SK-N-SH treated with all-trans-retinoic acid at 6 μM for 48 hours (cell line): Measurements from ENCODE around the gene SQSTM1.

Experiments used
- ATAC-seq: fragments of 200-7000 bp; cut with Tn5 transposase; 3 replicates; pipeline ENCODE4 v1.9.1; 2020; ENCODE audit warnings: mild to moderate bottlenecking, moderate library complexity
- ARNTL ChIP-seq: fragments of 450-650 bp; formaldehyde crosslinking; IDR thresholded peaks from 2 replicates; pipeline ENCODE4 v1.5.0; 2020; ENCODE audit warnings: low read depth, mild to moderate bottlenecking, moderate library complexity, borderline replicate concordance
- CSDC2 ChIP-seq: fragments of 250-450 bp; sonication (Bioruptor Pico); IDR thresholded peaks from 2 replicates; pipeline ENCODE4 v1.5.0; 2020; ENCODE audit warnings: mild to moderate bottlenecking, moderate library complexity
- ESRRG ChIP-seq: fragments of 250-450 bp; sonication (Bioruptor Pico); IDR thresholded peaks from 2 replicates; pipeline ENCODE4 v1.6.1; 2021; ENCODE audit warnings: mild to moderate bottlenecking
- GLIS3 ChIP-seq: fragments of 250-450 bp; sonication (Bioruptor Pico); IDR thresholded peaks from 2 replicates; pipeline ENCODE4 v1.5.0; 2020; ENCODE audit warnings: mild to moderate bottlenecking, moderate library complexity
- ISL1 ChIP-seq: fragments of 250-450 bp; sonication (Bioruptor Pico); IDR thresholded peaks from 2 replicates; pipeline ENCODE4 v2.1.2; 2022; ENCODE audit warnings: mild to moderate bottlenecking, moderate library complexity
- OSR1 ChIP-seq: fragments of 250-450 bp; sonication (Bioruptor Pico); IDR thresholded peaks from 2 replicates; pipeline ENCODE4 v1.8.0; 2022; ENCODE audit warnings: moderate library complexity, mild to moderate bottlenecking, inconsistent platforms
- PPARA ChIP-seq: fragments of 250-450 bp; sonication (Bioruptor Pico); IDR thresholded peaks from 2 replicates; pipeline ENCODE4 v1.5.0; 2020; ENCODE audit warnings: mild to moderate bottlenecking, borderline replicate concordance
- SNAI2 ChIP-seq: fragments of 250-450 bp; sonication (Bioruptor Pico); IDR thresholded peaks from 2 replicates; pipeline ENCODE4 v1.5.0; 2020; ENCODE audit warnings: mild to moderate bottlenecking, moderate library complexity
- TCF4 ChIP-seq: fragments of 250-450 bp; sonication (Bioruptor Pico); IDR thresholded peaks from 2 replicates; pipeline ENCODE4 v1.8.0; 2021; ENCODE audit warnings: mild to moderate bottlenecking, moderate library complexity, borderline replicate concordance
- TOX ChIP-seq: fragments of 250-450 bp; sonication (Bioruptor Pico); IDR thresholded peaks from 2 replicates; pipeline ENCODE4 v1.8.0; 2021; ENCODE audit warnings: mild to moderate bottlenecking, moderate library complexity, borderline replicate concordance
- ZFP3 ChIP-seq: fragments of 250-450 bp; sonication (Bioruptor Pico); IDR thresholded peaks from 2 replicates; pipeline ENCODE4 v1.5.0; 2020; ENCODE audit warnings: mild to moderate bottlenecking, moderate library complexity
- ZNF565 ChIP-seq: fragments of 450-650 bp; formaldehyde crosslinking; conservative IDR thresholded peaks from 2 replicates; pipeline ENCODE4 v1.5.0; 2020; ENCODE audit warnings: low read depth, mild to moderate bottlenecking, moderate library complexity
- ZNF70 ChIP-seq: fragments of 450-650 bp; formaldehyde crosslinking; IDR thresholded peaks from 2 replicates; pipeline ENCODE4 v1.5.0; 2020; ENCODE audit warnings: mild to moderate bottlenecking, moderate library complexity
- ZNF8 ChIP-seq: fragments of 450-650 bp; formaldehyde crosslinking; IDR thresholded peaks from 2 replicates; pipeline ENCODE4 v1.5.0; 2020; ENCODE audit warnings: mild to moderate bottlenecking, moderate library complexity
- TF ChIP-seq, protein P1 (sequence below): fragments of 250-450 bp; sonication (Bioruptor Pico); IDR thresholded peaks from 2 replicates; pipeline ENCODE4 v1.5.0; 2020; ENCODE audit warnings: mild to moderate bottlenecking, moderate library complexity
- TF ChIP-seq, protein P2 (sequence below): fragments of 250-450 bp; sonication (Bioruptor Pico); IDR thresholded peaks from 2 replicates; pipeline ENCODE4 v1.5.1; 2021; ENCODE audit warnings: mild to moderate bottlenecking, moderate library complexity
- TF ChIP-seq, protein P3 (sequence below): fragments of 250-450 bp; sonication (Bioruptor Pico); IDR thresholded peaks from 2 replicates; pipeline ENCODE4 v1.8.0; 2021; ENCODE audit warnings: low read depth, mild to moderate bottlenecking, moderate library complexity, borderline replicate concordance
- TF ChIP-seq, protein P4 (sequence below): fragments of 250-450 bp; sonication (Bioruptor Pico); IDR thresholded peaks from 2 replicates; pipeline ENCODE4 v1.8.0; 2020; ENCODE audit warnings: mild to moderate bottlenecking, moderate library complexity, borderline replicate concordance

SQSTM1 gene

DNA sequence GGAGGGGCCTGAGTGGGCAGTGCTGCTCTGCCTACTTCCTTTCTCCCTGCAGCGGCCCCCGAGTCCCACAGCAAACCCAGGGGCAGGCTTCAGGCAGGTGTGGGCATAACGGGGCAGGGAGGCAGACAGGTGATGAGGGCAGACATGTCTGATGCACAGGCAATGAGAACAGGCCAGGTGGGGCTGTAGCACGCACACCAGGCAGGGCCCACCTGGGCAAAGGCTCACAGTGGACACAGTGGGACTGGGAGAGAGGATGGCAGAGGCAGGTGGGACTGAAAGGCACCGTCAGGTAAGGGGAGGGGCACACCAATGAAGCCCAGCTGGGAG lies 21.1 kb upstream of the SQSTM1 start:
- ATAC-seq: no peak
- TF ChIP-seq, protein P1, sequence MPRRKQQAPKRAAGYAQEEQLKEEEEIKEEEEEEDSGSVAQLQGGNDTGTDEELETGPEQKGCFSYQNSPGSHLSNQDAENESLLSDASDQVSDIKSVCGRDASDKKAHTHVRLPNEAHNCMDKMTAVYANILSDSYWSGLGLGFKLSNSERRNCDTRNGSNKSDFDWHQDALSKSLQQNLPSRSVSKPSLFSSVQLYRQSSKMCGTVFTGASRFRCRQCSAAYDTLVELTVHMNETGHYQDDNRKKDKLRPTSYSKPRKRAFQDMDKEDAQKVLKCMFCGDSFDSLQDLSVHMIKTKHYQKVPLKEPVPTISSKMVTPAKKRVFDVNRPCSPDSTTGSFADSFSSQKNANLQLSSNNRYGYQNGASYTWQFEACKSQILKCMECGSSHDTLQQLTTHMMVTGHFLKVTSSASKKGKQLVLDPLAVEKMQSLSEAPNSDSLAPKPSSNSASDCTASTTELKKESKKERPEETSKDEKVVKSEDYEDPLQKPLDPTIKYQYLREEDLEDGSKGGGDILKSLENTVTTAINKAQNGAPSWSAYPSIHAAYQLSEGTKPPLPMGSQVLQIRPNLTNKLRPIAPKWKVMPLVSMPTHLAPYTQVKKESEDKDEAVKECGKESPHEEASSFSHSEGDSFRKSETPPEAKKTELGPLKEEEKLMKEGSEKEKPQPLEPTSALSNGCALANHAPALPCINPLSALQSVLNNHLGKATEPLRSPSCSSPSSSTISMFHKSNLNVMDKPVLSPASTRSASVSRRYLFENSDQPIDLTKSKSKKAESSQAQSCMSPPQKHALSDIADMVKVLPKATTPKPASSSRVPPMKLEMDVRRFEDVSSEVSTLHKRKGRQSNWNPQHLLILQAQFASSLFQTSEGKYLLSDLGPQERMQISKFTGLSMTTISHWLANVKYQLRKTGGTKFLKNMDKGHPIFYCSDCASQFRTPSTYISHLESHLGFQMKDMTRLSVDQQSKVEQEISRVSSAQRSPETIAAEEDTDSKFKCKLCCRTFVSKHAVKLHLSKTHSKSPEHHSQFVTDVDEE (CRISPR knock-in tag): no peak
- TF ChIP-seq ISL1 (CRISPR knock-in tag) (no peak), ZNF565 (CRISPR knock-in tag) (no peak)

DNA sequence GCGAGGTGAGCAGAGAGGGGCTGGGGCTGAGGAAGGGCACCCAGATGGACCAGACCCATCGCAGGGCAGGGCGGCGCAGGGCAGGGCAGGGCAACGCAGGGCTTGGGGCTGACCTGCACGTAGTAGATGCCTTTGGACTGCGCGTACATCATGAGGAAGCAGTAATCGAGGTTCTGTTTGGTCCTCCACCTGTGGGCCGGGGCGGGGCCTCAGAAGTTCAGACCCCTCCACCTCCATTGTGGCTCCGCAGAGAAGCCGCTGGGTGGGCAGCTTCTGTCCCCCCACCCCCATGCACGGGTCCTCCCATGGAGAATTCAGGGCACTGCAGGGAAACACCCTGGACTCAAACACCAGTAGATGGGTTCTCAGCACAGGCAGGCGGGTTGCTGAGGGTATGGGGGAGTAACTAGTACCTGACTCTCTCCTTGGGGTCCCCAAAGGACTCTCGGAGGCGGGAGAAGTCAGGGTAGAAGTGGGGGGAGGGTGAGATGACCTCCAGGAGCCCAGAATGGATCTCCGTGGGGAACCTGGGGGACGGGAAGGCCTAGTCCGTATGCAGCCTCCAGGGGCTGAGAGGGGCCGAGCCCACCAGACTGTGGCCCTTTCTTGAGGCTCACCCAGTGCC lies 20.5 kb upstream of the SQSTM1 start:
- TF ChIP-seq, protein P2, sequence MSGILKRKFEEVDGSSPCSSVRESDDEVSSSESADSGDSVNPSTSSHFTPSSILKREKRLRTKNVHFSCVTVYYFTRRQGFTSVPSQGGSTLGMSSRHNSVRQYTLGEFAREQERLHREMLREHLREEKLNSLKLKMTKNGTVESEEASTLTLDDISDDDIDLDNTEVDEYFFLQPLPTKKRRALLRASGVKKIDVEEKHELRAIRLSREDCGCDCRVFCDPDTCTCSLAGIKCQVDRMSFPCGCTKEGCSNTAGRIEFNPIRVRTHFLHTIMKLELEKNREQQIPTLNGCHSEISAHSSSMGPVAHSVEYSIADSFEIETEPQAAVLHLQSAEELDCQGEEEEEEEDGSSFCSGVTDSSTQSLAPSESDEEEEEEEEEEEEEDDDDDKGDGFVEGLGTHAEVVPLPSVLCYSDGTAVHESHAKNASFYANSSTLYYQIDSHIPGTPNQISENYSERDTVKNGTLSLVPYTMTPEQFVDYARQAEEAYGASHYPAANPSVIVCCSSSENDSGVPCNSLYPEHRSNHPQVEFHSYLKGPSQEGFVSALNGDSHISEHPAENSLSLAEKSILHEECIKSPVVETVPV (CRISPR knock-in tag): no peak
- TF ChIP-seq ZNF565 (CRISPR knock-in tag) (no peak), ZFP3 (CRISPR knock-in tag) (no peak), OSR1 (CRISPR knock-in tag) (no peak), ESRRG (CRISPR knock-in tag) (no peak), ARNTL (CRISPR knock-in tag) (no peak), PPARA (CRISPR knock-in tag) (no peak), ZNF8 (CRISPR knock-in tag) (no peak), CSDC2 (CRISPR knock-in tag) (no peak)
- TF ChIP-seq, protein P3, sequence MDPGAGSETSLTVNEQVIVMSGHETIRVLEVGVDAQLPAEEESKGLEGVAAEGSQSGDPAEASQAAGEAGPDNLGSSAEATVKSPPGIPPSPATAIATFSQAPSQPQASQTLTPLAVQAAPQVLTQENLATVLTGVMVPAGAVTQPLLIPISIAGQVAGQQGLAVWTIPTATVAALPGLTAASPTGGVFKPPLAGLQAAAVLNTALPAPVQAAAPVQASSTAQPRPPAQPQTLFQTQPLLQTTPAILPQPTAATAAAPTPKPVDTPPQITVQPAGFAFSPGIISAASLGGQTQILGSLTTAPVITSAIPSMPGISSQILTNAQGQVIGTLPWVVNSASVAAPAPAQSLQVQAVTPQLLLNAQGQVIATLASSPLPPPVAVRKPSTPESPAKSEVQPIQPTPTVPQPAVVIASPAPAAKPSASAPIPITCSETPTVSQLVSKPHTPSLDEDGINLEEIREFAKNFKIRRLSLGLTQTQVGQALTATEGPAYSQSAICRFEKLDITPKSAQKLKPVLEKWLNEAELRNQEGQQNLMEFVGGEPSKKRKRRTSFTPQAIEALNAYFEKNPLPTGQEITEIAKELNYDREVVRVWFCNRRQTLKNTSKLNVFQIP (CRISPR knock-in tag): no peak
- TF ChIP-seq, protein P4, sequence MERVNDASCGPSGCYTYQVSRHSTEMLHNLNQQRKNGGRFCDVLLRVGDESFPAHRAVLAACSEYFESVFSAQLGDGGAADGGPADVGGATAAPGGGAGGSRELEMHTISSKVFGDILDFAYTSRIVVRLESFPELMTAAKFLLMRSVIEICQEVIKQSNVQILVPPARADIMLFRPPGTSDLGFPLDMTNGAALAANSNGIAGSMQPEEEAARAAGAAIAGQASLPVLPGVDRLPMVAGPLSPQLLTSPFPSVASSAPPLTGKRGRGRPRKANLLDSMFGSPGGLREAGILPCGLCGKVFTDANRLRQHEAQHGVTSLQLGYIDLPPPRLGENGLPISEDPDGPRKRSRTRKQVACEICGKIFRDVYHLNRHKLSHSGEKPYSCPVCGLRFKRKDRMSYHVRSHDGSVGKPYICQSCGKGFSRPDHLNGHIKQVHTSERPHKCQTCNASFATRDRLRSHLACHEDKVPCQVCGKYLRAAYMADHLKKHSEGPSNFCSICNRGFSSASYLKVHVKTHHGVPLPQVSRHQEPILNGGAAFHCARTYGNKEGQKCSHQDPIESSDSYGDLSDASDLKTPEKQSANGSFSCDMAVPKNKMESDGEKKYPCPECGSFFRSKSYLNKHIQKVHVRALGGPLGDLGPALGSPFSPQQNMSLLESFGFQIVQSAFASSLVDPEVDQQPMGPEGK: no peak
- ATAC-seq: no peak

DNA sequence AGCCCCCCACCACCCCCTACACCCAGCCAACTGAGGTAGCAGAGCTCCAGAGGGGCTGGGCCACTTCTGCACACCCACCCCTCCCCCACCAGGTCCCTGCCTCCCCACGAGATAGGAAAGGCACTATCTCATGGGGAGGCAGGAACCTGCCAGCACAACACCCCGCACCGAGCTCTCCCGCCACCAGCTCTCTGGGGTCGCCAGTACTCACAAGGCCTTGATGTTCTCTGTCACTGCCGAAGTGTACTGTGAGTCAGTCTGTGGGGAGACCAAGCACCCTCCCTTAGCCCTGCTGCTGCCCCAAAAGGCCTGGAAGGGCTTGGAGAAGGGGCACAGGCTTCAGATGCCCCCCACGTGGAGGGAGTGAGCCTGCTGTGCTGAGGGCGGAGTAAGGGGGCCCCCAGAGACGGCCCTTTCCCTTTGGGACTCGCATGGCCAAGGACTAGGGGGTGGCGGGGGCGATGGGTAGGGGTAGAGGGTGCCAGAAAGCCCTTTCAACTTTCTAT lies 20.0 kb upstream of the SQSTM1 start:
- no peak for ATAC-seq
- no peak for TF ChIP-seq TCF4 (CRISPR knock-in tag)
- TF ChIP-seq ESRRG (CRISPR knock-in tag): no peak
- TF ChIP-seq, protein P3 (CRISPR knock-in tag): no peak
- no peak for TF ChIP-seq GLIS3 (CRISPR knock-in tag)
- no peak for TF ChIP-seq SNAI2
- no peak for TF ChIP-seq PPARA (CRISPR knock-in tag)
- no peak for TF ChIP-seq ZNF70 (CRISPR knock-in tag)
- TF ChIP-seq, protein P4: no peak
- TF ChIP-seq TOX (CRISPR knock-in tag): no peak
